ENCODE data around the gene SMC5.

- TF ChIP-seq CTCF (conservative IDR thresholded peaks at IDR 0.05; ENCODE audit: low read depth, low read length), result no peak
- no peak for TF ChIP-seq EZH2phosphoT487 (IDR thresholded peaks at IDR 0.05; ENCODE audit: borderline replicate concordance, low read length)
These were observed 143.4 kb downstream of the SMC5 start for GRCh38 chr9:70402213-70402612.
